Islet of Langerhans (tissue), 1 donor: ENCODE measurements around the gene SPEF2.

Experiments
- FAIRE-seq: peaks from one replicate; lab custom pipeline; 2011; peaks lifted over from hg19 to GRCh38; lab: Jason Lieb, UNC

The SPEF2 gene

GRCh38 chr5:35617435-35618303 is at the start of gene SPEF2:
TSS of gene SPEF2 (plus strand) at chr5:35617863. CDS start at chr5:35617998, 135 bp downstream.
- peak; percentile 86 for FAIRE-seq

- FAIRE-seq = no peak
Observed at GRCh38 chr5:35575578-35575977, 42.1 kb upstream of the SPEF2 start.

GRCh38 chr5:35587419-35587818 is 30.2 kb upstream of the SPEF2 start:
- FAIRE-seq = no peak

GRCh38 chr5:35593338-35593737 is 24.3 kb upstream of the SPEF2 start:
- no peak for FAIRE-seq

- FAIRE-seq = no peak
Observed at GRCh38 chr5:35598707-35599370, 18.8 kb upstream of the SPEF2 start.

GRCh38 chr5:35600591-35600990 is 17.1 kb upstream of the SPEF2 start:
- no peak for FAIRE-seq

- FAIRE-seq = no peak
Observed at GRCh38 chr5:35608881-35609779, 8.5 kb upstream of the SPEF2 start.

GRCh38 chr5:35617060-35617434 is 616 bp upstream of the SPEF2 start:
- no peak for FAIRE-seq

- no peak for FAIRE-seq
Observed at GRCh38 chr5:35618304-35618636, 607 bp downstream of the SPEF2 start.

GRCh38 chr5:35618781-35619180 is 1.1 kb downstream of the SPEF2 start:
- no peak for FAIRE-seq

- FAIRE-seq = no peak
Observed at GRCh38 chr5:35622974-35623373, 5.3 kb downstream of the SPEF2 start.

- FAIRE-seq = no peak
Observed at GRCh38 chr5:35623991-35624390, 6.3 kb downstream of the SPEF2 start.

- no peak for FAIRE-seq
Observed at GRCh38 chr5:35626108-35626507, 8.4 kb downstream of the SPEF2 start.

GRCh38 chr5:35626553-35626952 is 8.9 kb downstream of the SPEF2 start:
- FAIRE-seq = no peak

- FAIRE-seq = no peak
Observed at GRCh38 chr5:35634326-35634725, 16.7 kb downstream of the SPEF2 start.

GRCh38 chr5:35640623-35641022 is 23.0 kb downstream of the SPEF2 start:
- no peak for FAIRE-seq

GRCh38 chr5:35644543-35644942 is 26.9 kb downstream of the SPEF2 start:
- FAIRE-seq = no peak

- no peak for FAIRE-seq
Observed at GRCh38 chr5:35647128-35647527, 29.5 kb downstream of the SPEF2 start.

- no peak for FAIRE-seq
Observed at GRCh38 chr5:35647712-35648111, 30.0 kb downstream of the SPEF2 start.

GRCh38 chr5:35651002-35651756 is 33.5 kb downstream of the SPEF2 start:
- no peak for FAIRE-seq

GRCh38 chr5:35656721-35657120 is 39.1 kb downstream of the SPEF2 start:
- FAIRE-seq = no peak

- no peak for FAIRE-seq
Observed at GRCh38 chr5:35657877-35658276, 40.2 kb downstream of the SPEF2 start.
